HG03060 (cell line): ENCODE measurements around the gene NAPG.
"Not testable (repeated sequence)": the region's sequence is repeated elsewhere in the genome, so short reads cannot be mapped to it uniquely, and the experiment has no call there.

Experiments used
- ATAC-seq: cut with Tn5 transposase; IDR thresholded peaks from one replicate; pipeline ENCODE4 v1.9.1; 2021; ENCODE audit warnings: low read depth, moderate number of reproducible peaks; ENCODE audit not compliant: unreplicated experiment

NAPG gene

DNA sequence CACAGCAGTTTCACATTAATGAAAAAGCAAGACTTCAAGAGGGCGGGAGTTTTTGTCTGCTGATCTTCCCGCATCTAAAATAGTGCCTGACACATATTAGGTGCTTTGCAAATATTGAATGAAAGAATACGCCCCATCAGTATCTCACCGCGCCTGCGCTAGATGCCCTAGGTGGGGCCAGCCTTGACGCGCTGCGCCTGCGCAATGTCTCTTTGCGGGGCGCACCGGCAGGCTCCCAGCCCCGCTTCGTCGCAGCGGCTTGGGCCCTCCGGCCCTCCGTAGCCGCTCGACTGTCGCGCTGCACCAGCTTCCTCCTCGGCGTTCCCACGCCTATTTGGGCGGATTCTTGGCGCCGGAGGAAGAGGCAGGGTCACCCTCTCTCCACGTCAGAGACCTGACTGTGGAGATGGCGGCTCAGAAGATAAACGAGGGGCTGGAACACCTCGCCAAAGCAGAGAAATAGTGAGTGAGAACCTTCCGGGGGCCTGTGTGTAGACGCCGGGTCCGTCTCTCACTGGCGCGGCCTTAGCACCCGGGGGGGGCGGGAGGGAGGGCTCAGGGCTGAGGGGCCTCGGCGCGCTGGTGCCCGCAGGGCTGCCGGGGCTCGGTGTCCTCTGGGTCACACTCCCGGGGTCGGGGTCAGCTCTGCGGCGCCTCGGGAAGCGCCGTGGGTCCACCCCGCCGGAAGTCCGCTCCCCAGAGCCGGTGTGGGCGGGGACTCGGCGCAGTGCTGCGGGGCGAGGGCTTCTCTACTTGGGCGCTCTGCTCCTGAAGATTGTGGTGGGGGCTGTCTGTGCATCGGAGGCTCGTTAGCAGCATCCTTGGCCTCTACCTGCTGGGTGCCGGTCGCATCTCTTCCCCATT lies at the start of gene NAPG:
Gene NAPG, plus strand, starts transcription at position 331 of the 864 bp plus-strand sequence. Its CDS starts 76 bp downstream, at position 407.
- ATAC-seq: peak; percentile 74

DNA sequence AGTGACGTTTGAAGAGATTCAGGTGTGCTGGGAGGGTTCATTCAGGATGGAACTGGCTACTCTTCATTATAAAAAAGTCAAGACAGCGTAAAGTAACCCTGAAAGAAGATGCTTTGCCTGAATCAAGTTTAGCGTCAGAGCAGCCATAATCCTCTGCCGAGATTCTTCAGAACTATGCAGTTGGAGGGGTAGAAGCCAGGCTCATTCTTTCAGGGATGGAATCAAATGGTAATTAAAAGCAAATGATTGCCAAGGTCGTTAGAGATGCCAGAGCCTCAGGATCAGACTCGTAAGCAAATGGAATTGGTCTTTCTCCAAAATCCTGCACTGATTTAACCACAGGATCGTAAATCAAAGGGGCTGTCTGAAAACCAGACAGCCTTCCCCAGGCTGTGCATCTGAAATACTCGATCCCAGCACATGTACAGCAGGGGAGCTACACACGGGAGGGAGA lies 49.5 kb upstream of the NAPG start:
- ATAC-seq: no peak

DNA sequence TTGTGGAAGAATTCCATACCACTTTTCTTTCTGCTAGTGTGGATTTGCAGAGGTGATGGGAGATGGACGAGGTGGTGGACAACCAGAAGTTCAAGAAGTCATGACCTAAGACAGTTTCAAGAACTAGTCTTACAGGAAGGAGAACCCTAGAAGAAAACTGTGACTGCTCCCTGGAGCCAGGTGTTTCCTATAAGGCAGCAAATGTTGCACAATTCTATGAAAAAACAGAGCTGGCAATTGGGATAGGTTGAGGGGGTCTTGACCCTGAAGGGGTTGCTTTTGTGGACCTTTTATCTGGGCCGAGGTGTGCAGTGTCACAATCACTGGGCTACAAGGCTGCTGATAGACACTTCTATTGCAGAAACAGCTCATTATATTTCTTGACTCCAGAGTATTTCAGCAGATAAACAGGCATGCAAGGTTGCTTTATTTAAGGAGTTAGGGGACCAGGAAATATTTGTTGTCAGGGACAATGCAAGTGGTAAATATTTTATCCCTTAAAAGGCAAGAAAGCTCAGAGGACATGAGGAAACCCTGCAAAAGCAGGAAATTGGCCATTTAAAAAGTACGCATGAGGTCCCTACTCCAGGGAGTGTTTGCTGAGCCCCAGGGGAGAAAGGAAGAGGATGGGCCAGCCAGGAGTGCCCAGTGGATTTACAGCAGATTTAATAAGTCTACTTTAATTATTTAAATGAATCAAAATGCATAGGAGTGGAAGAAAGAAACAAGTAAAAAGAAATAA lies 48.5 kb upstream of the NAPG start:
- no peak for ATAC-seq

DNA sequence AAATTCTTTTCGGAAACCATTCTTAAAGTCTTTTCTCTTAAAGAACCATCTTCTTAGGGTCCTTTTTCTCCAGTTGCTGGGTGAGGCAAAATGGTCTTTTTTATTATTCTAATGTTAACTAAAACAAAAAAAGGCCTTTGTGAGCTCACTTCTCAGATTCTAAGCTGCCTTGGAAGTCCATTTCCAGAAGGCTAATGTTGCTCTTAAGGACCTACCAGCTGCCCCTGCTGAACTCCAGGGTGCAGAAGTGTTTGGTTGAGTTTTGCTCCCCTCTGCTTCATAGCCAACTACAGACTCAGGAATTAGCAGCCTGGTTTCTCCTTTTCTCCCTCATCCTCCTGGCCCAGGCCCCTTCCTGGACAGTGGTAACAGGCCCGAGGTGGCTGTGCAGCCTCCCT lies 48.0 kb upstream of the NAPG start:
- ATAC-seq: no peak

DNA sequence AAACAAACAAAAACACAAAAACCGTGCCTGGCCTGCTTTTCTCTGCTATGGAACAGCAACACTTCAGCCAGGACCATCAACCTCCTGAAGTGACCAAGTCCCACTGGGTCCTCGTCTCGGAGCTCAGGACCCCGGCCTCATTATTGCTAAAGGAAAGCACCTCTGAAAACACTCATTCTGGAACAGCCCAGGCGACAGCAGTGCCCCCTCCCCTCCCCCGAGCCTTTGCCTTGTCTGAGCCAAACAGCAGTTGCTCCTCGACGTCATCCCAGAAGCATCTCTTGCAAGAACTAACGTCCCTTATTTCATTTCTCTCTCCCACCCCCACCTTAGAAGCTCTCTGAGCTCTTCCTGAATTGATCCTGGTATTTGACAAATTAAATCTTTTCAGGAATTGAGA lies 44.0 kb upstream of the NAPG start:
- ATAC-seq: no peak

DNA sequence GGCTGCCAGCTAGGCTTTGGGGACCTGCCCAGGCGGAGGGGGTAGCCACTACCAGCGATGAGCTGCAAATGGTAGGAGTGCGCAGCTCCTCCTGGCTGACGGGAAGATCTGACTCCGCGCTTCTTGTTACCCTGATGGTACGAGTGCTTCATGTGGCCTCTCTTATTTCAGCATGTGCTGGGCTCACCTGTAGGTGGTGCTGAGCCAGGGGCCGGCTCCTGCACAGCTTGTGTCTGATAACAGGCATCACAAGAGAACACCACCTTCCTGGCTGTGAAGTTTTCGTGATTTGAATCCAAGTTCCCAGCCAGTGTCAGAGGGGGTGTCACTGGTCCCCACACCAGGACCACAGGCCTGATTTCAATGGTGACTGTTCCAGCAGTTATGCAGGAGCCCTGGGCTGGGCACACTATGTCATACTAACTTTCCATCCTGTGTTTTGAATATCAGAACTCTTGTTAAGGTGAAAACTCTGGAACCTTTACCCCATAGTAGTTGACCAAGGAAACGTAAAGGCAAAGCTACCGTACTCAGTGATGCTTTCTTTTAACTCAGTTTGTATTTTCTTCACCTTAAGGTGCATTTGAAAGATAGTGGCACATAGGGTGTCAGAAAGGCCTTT lies 43.4 kb upstream of the NAPG start:
- no peak for ATAC-seq

DNA sequence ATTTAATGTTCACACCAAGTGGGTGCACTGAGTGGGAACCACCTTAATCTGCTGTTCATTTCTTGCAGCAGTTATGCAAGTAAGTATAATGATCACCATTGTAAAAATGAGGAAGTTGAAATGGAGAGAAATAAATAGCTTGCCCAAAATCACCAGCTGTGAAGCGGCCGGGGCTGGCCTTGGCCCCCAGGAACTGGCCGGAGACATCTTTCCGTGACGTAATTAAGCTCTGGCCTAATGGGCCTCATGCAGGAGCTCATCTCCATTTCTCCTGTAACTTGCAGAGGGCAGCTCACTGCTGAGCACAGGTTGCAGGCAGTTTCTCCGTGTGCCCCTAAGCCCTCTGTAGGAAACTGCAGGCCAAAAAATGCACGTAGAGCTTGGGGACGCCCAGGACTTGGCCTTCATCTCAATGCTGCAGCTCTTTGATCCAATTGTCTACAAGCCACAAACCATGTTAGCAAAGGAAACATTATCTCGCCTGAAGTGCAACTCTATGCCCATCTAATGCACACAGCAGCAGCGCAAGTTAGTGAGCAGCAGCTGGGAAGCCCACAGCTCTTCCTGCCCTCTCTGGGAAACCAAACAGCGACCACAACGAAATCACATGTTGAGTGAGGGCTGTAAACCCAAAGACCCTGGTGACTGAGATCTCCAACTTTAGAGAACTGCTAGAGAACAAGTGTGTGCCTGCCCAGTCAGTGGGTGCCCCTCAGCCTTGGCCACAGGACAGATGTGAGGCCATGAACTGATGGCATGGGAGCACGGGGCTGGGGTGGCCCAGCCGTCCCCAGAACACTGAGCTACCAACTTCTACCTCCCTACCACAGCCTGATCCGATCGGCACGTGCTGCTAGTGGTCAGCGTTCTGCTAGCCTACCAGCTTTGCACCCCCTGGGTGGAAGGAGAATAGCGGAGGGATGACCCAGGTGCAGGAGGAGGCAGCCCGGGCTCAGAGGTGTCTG lies 42.6 kb upstream of the NAPG start:
- peak; percentile 75 for ATAC-seq

DNA sequence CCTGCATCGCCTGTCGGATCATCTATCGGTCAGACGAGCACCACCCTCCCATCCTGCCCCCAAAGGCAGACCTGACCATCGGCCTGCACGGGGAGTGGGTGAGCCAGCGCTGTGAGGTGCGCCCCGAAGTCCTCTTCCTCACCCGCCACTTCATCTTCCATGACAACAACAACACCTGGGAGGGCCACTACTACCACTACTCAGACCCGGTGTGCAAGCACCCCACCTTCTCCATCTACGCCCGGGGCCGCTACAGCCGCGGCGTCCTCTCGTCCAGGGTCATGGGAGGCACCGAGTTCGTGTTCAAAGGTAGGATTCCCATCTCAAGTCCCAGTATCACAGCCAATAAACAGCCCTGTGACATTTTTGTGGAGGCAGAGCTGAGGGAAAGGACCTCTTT lies 40.4 kb upstream of the NAPG start:
- ATAC-seq: no peak

DNA sequence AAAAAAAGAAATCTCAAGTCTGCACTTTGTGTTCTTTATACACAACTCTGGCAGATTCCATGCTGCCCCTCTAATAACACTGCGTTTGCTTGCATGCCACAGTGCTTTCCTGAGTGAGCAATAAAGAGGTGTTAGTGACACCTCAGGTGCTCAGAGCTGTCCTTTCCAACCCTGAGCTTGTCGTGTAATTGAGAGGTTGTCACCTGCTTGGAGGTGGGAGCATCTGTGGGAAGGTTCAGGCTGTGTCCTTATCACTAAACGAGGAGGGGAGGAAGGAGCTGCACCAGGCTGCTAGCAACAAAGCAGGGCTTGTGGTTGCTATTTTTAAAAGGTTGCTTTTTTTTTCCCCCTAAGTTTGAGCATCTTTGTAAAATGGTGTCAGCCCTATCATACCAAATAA lies 39.5 kb upstream of the NAPG start:
- ATAC-seq: no peak

DNA sequence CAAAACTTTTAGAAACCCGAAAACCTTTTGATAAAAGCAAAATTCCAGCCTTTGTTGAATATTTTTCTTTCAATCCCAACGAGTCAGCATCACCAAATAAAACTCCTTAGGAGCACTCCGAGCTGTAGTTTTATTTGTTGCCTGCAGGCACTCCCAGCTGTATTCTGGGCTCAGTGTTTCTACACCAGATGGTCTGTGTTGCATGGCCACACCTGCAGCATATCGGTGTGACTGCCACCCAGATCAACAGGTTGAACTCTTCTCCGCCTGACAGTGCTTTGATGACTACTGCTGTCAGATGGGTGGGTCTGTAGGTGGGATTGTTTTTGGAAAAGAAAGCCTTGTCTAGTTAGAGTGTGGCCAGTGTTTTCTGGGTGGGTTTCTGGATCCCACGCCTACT lies 38.7 kb upstream of the NAPG start:
- no peak for ATAC-seq

DNA sequence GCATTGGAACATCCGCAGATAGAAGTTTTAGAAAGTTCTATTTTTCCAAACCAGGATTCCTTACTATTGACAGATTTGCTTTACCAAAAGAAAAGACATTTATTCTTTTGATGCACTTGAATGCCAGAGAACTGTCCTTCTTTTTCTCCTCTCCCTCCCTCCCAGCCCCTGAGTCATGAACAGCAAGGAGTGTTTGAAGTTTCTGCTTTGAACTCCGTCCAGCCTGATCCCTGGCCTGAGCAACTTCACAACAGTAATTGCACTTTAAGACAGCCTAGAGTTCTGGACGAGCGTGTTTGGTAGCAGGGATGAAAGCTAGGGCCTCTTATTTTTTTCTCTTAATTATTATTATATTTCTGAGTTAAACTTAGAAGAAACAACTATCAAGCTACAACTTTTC lies 37.8 kb upstream of the NAPG start:
- no peak for ATAC-seq

DNA sequence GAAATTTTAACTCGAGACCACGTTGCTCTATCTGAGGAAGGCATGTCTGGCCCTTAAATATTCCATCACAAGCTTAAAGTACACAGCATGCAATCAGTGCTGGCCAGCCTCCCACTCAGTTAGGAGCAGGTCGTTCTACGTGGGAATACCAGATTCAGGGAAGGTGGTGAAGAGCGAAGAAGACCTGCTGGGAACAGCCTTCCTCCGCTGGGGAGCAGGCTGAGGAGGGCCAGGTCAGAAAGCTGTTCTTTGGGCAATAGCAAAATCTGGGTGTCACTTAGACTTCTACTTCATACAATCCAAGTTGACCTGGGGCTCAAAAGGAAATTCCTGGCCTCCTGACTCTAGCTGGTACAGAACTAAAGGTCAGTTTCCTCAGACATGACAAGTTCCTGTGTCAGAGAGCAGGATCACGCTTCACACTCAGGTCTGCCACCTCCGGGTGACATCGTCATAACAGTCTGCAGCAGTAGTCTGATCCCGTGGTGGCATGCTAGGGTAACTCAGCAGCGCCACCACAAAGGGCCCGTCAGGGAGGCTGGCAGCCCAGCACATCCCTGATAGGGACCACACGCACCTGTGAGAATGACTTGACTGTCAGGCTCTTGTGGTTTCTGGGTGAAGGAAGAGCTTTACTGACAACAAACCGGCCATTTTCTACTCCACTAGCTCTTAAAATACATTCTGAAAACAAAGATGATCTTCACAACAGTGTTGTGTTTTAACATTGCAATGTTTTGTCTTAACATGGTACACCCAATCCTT lies 35.2 kb upstream of the NAPG start:
- ATAC-seq: peak; percentile 92

DNA sequence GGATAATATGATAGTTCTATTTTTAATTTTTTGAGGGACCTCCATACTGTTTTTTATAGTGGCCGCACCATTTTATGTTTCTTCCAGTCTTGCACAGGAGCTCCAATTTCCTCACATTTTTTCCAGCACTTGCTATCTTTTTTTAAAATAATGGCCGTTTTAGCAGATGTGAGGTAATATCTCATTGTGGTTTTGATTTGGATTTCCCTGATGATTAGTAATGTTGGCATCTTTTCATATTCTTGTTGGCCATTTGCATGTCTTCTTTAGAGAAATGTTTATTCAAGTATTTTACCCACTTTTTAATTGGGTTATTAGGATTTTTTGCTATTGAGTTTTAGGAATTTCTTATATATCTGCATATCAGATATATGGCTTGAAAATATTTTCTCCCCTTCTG lies 29.9 kb upstream of the NAPG start:
- ATAC-seq: no peak

DNA sequence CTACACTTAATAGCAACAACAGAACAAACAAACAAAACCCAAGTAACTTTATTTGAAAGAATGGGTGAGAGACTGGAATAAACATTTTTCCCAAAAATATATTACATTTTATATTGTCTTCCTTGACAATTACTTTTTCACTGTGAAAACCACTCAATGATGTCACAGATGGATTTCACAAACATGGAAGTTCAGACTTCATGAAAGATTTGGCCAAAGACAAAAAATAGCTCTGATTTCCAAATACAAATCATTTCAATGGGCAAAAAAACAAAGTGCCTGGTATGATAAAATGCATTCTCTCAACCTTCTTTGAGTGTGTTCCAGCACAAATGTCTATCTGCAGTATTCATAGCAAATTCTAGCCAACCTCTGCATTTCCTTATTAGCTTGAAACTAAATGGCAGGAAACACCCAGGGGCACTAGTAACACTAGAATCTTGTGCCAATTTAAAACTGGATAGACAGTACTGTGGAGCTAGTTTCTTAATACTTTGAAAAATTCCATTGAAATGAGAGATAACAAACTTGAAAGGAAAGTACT lies 28.5 kb upstream of the NAPG start:
- ATAC-seq: no peak

DNA sequence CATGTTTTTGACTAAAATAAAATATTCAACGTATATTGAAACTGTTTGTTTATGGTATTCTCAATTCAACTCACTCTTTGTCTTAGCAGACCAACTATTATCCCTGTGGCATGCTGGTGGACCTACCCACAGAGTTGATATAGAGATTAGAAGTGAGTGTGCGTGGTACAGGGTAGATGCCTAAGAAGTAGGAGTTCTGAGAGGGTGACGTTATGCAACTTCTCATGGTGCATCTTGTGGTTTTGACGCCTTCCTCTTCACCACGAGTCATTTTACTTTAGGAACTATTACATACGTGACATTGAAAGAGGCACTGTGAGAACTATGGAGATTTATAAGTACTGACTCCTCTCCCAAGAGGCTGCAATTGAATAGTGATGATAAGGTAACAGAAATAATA lies 26.6 kb upstream of the NAPG start:
- no peak for ATAC-seq

DNA sequence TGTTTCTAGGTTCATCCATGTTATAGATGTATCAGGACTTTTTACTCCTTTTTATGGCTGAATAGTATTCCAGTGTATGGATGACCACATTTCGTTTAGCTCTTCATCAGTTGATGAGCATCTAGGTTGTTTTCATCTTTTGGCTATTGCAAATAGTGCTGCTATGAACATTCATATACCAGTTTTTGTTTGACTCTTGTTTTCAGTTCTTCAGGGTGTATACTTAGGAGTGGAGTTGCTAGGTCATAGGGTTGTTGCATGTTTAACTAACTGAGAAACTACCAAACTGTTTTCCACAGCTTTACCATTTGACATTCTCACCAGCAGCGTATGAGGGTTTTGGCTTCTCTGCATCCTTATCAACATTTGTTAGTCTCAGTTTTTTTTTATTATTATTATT lies 25.8 kb upstream of the NAPG start:
- ATAC-seq: no peak

DNA sequence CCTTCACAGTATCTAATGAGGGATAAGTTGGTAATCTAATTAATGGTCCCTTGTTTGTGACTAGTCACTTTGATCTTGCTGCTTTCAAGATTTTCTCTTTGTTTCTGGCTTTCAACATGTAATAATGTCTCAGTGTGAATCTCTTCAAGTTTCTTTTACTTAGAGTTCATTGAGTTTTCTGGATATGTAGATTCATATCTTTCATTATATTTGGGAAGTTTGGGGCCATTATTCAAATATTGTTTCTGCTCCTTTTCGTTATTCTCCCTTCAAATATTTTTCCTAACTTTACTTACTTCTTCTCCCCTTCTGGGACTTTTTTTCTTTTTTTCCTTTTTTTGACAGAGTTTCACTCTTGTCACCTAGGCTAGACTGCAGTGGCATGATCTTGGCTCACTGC lies 21.1 kb upstream of the NAPG start:
- ATAC-seq: no peak

DNA sequence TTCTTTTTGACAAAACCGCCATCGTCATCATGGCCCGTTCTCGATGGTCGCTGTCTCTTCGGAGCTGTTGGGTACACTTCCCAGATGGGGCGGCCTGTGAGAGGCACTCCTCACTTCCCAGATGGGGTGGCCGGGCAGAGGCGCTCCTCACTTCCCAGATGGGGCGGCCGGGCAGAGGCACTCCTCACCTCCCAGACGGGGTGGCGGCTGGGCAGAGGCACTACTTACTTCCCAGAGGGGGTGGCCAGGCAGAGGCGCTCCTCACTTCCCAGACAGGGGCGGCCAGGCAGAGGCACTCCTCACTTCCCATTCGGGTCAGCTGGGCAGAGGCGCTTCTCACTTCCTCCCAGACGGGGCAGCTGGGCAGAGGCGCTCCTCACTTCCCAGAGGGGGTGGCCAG lies 19.9 kb upstream of the NAPG start:
- not testable (repeated sequence) for ATAC-seq

DNA sequence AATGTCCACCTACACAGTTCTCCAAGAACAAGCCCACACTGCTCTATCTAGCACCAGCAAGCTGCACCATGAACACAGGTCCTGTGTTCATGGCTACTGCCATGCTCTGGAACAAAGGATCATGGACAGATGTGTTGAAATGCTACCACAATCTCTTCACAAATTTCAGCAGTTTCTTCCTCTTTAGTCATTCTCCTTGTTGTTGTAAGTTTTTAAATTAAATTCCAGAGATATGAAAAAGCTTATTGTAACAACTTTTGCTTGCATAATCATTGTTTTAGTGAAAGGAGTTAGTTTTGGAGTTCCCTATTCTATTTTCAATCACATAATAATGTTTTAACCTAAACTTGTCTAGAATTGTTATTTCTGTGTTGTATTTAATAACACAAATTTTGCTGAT lies 17.2 kb upstream of the NAPG start:
- no peak for ATAC-seq
